ENCODE data around the gene LRRK1. TPM values are rescaled to one million over a fixed set of nuclear protein-coding genes. Genes with fewer than 3 reads are reported as not detected.

The LRRK1 gene
- total RNA-seq, 1 experiment from 2014 or later: 3.7 TPM

DNA sequence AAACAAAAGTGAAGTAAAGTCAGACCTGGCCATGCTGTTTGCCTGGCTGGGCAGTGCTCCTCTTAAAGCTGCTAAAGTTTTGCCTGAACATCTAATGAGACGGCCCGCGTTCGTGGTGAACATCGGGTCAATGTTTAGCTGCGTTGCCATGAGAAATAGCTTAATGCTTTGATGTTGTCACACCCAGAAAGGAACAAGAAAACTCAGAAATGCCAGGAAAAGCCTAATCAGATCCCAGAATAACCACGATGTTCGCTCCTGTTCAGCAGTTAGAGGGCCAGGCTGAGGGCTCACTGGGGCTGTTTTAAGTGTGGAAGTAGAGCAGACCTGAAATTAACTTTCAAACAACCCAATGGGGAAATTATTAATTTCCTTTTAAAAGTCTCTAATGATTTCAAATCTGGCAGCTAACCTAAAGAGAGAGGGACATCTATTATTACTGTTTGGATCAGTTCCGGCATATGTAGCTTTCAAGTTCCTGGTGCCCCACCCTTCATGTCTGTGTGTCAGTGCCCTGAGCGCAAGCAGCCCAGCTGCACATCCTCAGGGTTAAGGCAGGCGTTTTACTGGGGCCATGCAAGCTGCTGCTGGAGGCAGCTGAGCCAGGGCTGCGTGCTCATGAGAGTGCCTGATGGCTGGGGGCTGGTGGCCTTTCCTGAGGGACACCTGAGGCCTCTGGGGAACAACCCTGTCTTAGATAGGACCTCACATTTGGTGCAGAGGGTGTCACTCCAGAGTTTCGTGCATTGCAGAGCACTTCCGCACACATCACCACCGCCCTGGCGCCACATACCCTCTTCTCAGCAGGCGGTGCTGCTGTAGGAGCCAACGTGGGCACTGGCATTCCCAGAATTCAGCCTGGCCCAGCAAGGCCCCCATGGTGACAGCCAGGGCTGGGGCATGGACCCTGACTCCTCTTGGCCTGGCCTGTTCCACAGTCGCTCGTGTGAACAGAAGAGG is 76.6 kb downstream of the LRRK1 start:
- Histone ChIP-seq H3K4me1 (replicated peaks) (peaks cover 34% of the 10 kb centered on the region), H3K27me3 (replicated peaks) (no peaks in the 10 kb centered on the region), H3K4me3 (no peak overlapping the region), H3K9me3 (replicated peaks) (no peaks in the 10 kb centered on the region), H3K27ac (no peak overlapping the region), H3K36me3 (peaks cover 7% of the 10 kb centered on the region; the same call in 1 of the 2 replicates)
- DNase-seq (ENCODE audit: low read depth in 1 of 2, low spot score in 2 of 2): no peak

DNA sequence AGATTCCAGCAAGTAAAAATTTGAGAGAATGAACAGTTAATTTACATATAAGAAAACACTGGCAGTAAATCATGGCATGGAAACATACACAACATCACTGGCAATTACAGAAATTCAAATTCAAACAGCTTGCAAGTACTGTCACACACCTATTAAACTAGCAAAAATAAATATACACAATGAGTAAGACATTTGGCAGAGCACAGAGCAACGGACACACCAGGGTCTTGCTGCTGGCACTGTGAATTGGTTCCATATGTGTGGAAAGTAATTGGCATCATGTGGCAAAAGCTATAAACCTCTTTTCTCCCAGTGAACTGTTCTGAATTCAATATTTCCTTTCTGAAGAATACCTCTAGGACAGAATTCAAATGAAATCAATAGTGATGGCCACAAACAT is 78.3 kb downstream of the LRRK1 start:
- DNase-seq (ENCODE audit: low read depth in 1 of 2, low spot score in 2 of 2): peak in 1 of 2 experiments; percentile 86
- H3K36me3 ChIP-seq: peaks cover 7% of the 10 kb centered on the region; the same call in 1 of the 2 replicates

DNA sequence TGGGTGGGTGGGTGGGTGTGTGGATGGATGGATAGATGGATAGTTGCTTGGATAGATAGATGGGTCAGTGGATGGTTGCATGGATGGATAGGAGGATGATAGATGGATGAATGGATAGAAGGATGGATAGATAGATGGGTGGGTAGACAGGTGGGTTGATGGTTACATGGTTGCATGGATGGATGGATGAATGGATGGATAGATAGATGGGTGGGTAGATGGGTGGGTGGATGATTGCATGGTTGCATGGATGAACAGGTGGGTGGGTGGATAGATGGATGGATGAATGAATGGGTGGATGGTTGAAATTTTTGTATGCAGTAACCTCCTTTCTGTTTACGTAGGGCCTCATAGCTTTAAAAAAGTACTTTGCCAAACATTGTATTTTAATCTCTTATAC is 79.5 kb downstream of the LRRK1 start:
- Histone ChIP-seq H3K36me3 (peaks cover 7% of the 10 kb centered on the region; the same call in 1 of the 2 replicates), H3K27me3 (replicated peaks) (no peaks in the 10 kb centered on the region), H3K9me3 (replicated peaks) (no peaks in the 10 kb centered on the region), H3K27ac (no peak overlapping the region), H3K4me1 (replicated peaks) (peaks cover 36% of the 10 kb centered on the region), H3K4me3 (no peak overlapping the region)
- no peak for DNase-seq (ENCODE audit: low read depth in 1 of 2, low spot score in 2 of 2)

More for the DNA sequence above, 78.3 kb downstream of the LRRK1 start:
- H3K4me1 ChIP-seq (replicated peaks): peaks cover 36% of the 10 kb centered on the region
- H3K27ac ChIP-seq: peak overlapping the region; percentile 48
- no peaks in the 10 kb centered on the region for H3K9me3 ChIP-seq (replicated peaks)
- no peak overlapping the region for H3K4me3 ChIP-seq
- H3K27me3 ChIP-seq (replicated peaks): no peaks in the 10 kb centered on the region

DNA sequence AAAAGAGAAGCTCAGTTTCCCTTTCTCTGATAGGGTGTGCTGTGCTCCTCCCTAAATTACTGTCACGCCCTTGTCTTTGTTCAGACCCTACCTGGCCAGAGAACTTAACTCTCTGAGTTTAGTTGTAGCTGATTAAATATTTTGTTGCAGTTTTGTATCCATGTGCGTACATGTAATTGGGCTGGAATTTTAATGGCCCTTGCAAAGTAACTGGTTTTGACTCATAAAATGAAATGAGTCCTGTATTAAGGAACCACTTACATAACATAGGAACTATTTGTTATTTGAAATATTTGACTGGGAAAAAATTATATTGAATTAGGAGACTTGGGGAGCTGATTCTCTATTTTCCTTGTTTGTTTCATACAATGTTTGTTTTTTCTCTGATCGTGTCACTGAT is 80.2 kb downstream of the LRRK1 start:
- H3K27ac ChIP-seq: peak overlapping the region; percentile 71
- H3K4me3 ChIP-seq: no peak overlapping the region
- peak in 1 of 2 experiments; percentile 51 for DNase-seq (ENCODE audit: low read depth in 1 of 2, low spot score in 2 of 2)

DNA sequence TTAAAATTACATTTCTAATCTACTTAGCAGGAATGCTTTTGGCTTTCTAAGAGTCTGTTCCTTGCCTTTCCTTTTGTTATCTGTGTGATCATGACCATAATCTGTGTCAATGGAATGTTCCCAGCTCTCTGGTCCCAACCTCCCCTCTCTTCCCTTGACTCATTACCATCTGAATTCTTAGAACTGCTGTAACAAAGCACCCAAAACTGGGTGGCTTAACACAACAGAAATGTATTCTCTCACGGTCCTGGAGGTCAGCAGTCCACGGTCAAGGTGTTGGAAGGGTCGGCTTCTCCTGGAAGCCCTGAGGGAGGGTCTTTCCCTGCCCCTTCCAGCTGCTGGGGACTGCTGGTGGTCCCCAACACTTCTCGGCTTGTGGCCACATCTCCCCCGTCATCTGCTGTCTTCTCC is 81.1 kb downstream of the LRRK1 start:
- DNase-seq (ENCODE audit: low read depth in 1 of 2, low spot score in 2 of 2): peak; percentile 46 to 76
- Histone ChIP-seq H3K36me3 (no peaks in the 10 kb centered on the region), H3K4me3 (no peak overlapping the region)

More for the DNA sequence above, 80.2 kb downstream of the LRRK1 start:
- peaks cover 36% of the 10 kb centered on the region for H3K4me1 ChIP-seq (replicated peaks)
- 0 out of 2 replicates have a peak, but pooled peaks cover under 1% of the 10 kb centered on the region for H3K36me3 ChIP-seq
- H3K27me3 ChIP-seq (replicated peaks): no peaks in the 10 kb centered on the region
- H3K9me3 ChIP-seq (replicated peaks): no peaks in the 10 kb centered on the region

DNA sequence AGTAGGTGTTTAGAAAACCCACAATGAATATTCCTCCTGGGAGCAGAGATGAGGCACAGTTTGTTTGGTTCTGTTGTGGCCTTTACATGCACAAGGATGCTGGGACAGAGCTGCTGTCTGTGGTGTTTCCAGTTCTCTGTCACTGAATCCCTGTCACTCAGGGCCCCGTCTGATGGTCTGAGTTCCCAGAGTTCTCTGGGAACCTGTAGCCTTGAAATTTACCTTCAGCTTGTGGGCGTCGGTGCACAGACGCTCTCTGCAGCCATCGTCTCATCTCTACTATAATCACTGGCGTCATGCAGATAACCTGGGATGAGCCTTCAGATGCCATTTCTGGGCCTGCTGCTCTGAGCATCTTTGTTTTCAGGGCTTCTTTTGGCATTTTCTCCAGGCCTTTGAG is 81.9 kb downstream of the LRRK1 start:
- Histone ChIP-seq H3K9me3 (replicated peaks) (no peaks in the 10 kb centered on the region), H3K4me3 (no peak overlapping the region), H3K4me1 (replicated peaks) (peaks cover 36% of the 10 kb centered on the region), H3K27me3 (replicated peaks) (no peaks in the 10 kb centered on the region), H3K27ac (no peak overlapping the region), H3K36me3 (no peaks in the 10 kb centered on the region)
- DNase-seq (ENCODE audit: low read depth in 1 of 2, low spot score in 2 of 2): peak in 1 of 2 experiments; percentile 16

More for the DNA sequence above, 81.1 kb downstream of the LRRK1 start:
- Histone ChIP-seq H3K9me3 (replicated peaks) (no peaks in the 10 kb centered on the region), H3K27me3 (replicated peaks) (no peaks in the 10 kb centered on the region), H3K27ac (peak overlapping the region; percentile 71), H3K4me1 (replicated peaks) (peaks cover 36% of the 10 kb centered on the region)

DNA sequence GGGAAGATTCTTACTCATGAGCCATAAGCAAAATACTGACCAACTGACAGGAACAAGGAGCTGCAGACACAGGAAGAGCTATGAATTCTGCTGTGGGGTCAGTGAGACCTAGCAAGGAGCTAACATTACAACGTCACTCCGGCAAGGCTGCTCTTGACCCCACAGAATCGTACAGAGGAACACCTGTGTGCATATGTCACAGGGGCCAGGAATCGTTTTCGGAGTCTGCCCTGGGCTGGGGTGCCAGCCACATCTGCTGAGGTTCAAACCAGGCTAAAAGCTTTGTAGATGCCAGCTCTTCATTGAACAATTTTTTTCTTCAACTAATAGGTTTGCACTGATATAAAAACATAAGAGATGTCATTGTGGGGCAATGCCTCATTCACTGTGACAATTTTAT is 82.6 kb downstream of the LRRK1 start:
- Histone ChIP-seq H3K27ac (no peak overlapping the region), H3K9me3 (replicated peaks) (no peaks in the 10 kb centered on the region), H3K4me1 (replicated peaks) (peaks cover 41% of the 10 kb centered on the region), H3K36me3 (no peaks in the 10 kb centered on the region), H3K4me3 (no peak overlapping the region), H3K27me3 (replicated peaks) (no peaks in the 10 kb centered on the region)
- DNase-seq (ENCODE audit: low read depth in 1 of 2, low spot score in 2 of 2): peak in 1 of 2 experiments; percentile 25

DNA sequence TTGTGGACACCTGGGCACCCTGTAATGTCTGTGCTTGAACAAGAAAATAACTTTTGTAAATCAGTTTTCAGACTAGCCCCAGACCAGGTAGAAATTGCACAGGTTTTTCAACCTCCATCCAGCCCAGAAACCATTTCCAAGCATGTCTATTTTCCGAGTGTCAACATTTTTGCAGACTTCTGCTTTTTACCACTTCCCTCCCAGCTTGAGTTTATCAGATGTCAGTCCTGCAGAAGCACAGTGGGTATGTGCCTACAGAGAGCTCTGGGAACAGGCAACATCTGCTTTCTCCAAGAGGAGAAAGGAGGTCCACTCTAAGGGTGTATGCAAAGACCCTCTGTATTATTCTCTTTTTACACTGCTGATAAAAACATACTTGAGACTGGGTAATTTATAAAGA is 83.9 kb downstream of the LRRK1 start:
- H3K4me1 ChIP-seq (replicated peaks): peaks cover 37% of the 10 kb centered on the region
- H3K4me3 ChIP-seq: no peak overlapping the region
- no peak for DNase-seq (ENCODE audit: low read depth in 1 of 2, low spot score in 2 of 2)
- H3K27me3 ChIP-seq (replicated peaks): no peaks in the 10 kb centered on the region
- no peaks in the 10 kb centered on the region for H3K9me3 ChIP-seq (replicated peaks)
- H3K36me3 ChIP-seq: no peaks in the 10 kb centered on the region
- no peak overlapping the region for H3K27ac ChIP-seq

DNA sequence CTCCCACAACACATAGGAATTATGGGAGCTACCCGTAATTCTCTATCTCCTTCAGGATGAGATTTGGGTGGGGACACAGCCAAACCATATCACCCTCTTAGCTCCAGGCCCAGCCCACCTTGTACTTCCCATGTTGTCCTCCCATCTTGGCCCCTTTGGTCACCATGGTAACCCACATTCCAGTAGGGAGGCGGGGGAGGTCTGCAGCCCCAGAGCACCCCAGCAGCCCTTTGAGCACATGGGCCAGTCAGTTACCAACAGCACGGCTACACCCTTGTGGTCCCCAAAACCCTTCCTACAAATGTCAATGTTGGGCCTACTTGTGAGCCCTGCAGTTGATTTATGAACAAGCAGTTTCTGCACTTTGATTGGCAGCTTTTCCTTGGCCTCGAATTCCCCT is 84.5 kb downstream of the LRRK1 start:
- Histone ChIP-seq H3K27ac (no peak overlapping the region), H3K36me3 (peaks cover 3% of the 10 kb centered on the region; the same call in 1 of the 2 replicates), H3K9me3 (replicated peaks) (no peaks in the 10 kb centered on the region), H3K4me1 (replicated peaks) (peaks cover 34% of the 10 kb centered on the region), H3K4me3 (no peak overlapping the region), H3K27me3 (replicated peaks) (no peaks in the 10 kb centered on the region)
- DNase-seq (ENCODE audit: low read depth in 1 of 2, low spot score in 2 of 2): peak in 1 of 2 experiments; percentile 14

DNA sequence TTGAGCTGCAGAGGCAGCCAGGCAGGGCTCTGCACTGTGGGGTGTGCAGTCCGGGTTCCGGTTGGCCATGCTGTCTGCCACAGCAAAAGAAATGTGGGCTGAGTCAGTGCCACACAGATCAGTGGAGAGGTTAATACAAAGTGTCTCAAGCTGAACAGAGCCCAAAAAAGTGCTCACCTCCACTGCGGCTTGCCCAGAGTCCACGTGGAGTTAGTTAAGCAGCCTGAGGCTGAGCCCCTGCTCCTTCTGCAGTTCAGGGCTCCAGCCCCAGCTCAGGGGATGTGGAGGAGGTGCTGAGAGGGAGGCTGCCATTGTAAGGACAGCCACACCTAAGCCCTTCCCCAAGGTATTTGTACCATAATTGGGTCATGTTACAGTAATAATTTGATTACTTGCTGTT is 85.3 kb downstream of the LRRK1 start:
- Histone ChIP-seq H3K4me3 (no peak overlapping the region), H3K27ac (no peak overlapping the region), H3K4me1 (replicated peaks) (peaks cover 26% of the 10 kb centered on the region), H3K27me3 (replicated peaks) (no peaks in the 10 kb centered on the region), H3K36me3 (peaks cover 6% of the 10 kb centered on the region; the same call in 1 of the 2 replicates), H3K9me3 (replicated peaks) (no peaks in the 10 kb centered on the region)
- DNase-seq (ENCODE audit: low read depth in 1 of 2, low spot score in 2 of 2): no peak

DNA sequence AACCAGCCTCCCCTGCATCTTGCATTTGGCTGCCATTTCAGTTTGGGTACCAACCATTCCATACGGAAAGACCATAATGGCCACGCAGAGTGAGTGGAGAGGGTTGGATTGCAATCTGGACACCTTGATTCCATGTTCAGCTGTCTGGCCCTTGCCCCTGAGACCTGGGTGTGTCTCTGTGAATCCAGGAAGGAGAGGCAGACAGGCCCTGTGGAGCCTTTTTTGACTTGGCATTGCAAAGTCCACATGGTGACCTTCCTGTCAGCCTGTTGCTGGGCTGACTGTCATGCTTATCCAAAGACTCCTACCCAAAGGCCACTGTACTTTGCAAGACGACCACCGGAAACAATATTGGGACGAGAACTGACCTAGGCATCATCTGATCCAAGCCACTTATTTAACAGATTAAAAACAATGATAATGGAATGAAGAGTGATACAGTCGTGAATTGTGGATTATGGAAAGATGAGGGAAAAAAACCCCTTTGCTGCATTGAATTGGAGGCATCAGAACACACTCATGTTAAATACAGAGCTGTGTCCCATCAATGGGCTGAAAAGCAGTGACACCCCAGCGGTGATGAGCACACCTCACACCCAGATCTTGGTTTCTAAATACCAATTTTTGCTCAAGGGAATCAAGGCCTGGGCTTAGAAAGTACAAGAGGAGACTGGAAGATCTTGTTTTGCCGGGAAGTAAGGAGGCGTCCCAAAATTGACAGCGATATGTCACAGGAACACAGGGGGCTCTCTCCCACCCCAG is 86.0 kb downstream of the LRRK1 start:
- H3K36me3 ChIP-seq: peaks cover 6% of the 10 kb centered on the region; the same call in 1 of the 2 replicates

DNA sequence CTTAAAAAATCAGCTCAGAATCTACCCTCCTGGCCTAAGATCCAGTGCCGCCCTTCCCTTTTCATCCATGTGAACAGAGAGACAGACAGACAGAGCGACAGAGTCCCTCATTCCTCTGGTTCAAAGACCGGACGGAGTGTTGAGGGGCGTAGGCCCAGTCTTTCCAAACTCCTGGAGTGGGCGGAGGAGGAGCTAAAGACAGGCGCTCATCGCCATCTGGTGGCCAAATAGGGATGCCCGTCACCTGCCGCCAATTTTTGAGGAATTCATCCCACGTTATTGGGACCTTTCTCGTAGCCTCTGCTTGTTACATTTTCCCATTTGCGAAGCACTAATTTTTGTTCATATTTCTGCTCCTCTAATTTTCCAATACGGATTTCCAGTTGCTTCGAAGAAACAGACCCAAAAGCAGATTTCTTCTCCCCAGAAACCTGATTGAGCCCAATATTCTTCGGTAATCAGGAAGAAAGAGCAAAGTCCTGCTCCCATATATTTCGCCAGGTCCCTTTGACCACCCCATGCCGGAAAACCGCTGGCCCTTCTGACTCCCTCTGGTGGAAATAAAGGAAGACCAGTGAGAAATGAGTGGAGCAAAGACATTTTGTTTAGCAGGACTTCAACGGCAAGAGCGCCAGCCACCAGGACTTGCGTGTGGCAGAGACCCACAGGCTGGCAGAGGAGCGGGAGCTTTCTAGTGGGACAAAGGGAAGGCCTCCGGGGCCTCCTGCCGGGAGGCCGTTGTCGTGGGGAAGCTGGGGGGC is 88.0 kb downstream of the LRRK1 start:
- H3K9me3 ChIP-seq (replicated peaks): no peaks in the 10 kb centered on the region
- peak; percentile 67 to 83 for DNase-seq (ENCODE audit: low read depth in 1 of 2, low spot score in 2 of 2)
- H3K27ac ChIP-seq: no peak overlapping the region
- H3K27me3 ChIP-seq (replicated peaks): no peaks in the 10 kb centered on the region
- peaks cover 9% of the 10 kb centered on the region for H3K36me3 ChIP-seq
- H3K4me3 ChIP-seq: no peak overlapping the region
- H3K4me1 ChIP-seq (replicated peaks): peaks cover 28% of the 10 kb centered on the region

More for the DNA sequence above, 86.0 kb downstream of the LRRK1 start:
- Histone ChIP-seq H3K27me3 (replicated peaks) (no peaks in the 10 kb centered on the region), H3K4me1 (replicated peaks) (peaks cover 19% of the 10 kb centered on the region), H3K4me3 (no peak overlapping the region), H3K9me3 (replicated peaks) (no peaks in the 10 kb centered on the region), H3K27ac (no peak overlapping the region)
- no peak for DNase-seq (ENCODE audit: low read depth in 1 of 2, low spot score in 2 of 2)
